ENCODE measurements around the gene PRKCG.

Gene PRKCG

DNA sequence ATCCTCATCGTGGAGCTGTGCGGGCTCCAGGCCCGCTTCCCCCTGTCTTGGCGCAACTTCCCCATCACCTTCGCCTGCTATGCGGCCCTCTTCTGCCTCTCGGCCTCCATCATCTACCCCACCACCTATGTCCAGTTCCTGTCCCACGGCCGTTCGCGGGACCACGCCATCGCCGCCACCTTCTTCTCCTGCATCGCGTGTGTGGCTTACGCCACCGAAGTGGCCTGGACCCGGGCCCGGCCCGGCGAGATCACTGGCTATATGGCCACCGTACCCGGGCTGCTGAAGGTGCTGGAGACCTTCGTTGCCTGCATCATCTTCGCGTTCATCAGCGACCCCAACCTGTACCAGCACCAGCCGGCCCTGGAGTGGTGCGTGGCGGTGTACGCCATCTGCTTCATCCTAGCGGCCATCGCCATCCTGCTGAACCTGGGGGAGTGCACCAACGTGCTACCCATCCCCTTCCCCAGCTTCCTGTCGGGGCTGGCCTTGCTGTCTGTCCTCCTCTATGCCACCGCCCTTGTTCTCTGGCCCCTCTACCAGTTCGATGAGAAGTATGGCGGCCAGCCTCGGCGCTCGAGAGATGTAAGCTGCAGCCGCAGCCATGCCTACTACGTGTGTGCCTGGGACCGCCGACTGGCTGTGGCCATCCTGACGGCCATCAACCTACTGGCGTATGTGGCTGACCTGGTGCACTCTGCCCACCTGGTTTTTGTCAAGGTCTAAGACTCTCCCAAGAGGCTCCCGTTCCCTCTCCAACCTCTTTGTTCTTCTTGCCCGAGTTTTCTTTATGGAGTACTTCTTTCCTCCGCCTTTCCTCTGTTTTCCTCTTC, 8.0 kb upstream of the PRKCG start:
- DNase-seq = no peak

DNA sequence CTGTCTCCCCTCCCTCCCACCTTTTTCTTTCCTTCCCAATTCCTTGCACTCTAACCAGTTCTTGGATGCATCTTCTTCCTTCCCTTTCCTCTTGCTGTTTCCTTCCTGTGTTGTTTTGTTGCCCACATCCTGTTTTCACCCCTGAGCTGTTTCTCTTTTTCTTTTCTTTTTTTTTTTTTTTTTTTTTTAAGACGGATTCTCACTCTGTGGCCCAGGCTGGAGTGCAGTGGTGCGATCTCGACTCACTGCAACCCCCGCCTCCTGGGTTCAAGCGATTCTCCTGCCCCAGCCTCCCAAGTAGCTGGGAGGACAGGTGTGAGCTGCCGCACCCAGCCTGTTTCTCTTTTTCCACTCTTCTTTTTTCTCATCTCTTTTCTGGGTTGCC, 7.4 kb upstream of the PRKCG start:
- no peak for DNase-seq

DNA sequence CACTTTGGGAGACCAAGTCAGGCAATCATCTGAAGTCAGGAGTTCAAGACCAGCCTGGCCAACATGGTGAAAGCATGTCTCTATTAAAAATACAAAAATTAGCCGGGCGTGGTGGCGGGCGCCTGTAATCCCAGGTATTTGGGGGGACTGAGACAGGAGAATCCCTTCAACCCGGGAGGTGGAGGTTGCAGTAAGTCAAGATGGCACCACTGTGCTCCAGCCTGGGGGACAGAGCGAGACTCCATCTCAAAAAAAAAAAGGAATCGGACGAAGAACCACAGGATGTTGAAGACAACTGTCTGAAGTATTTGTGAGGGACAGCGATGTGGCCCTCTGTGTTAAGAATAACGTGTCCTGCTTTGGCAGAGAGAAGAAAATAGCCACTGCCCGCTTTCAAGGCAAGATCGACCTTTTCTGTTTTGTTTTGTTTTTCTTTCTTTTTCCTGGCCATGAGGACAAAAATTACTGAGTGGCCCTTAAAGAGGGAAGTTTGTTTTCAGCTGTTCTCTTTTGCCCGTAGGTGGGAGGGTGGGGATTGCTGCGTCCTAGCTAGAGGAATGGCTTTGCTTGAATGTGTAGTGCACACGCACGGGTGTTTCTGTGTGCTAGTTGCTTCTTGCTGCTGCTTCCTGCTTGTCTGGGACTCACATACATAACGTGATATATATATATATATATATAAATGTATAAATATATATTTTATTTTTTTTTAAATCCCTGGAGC, 6.2 kb upstream of the PRKCG start:
- DNase-seq = no peak

DNA sequence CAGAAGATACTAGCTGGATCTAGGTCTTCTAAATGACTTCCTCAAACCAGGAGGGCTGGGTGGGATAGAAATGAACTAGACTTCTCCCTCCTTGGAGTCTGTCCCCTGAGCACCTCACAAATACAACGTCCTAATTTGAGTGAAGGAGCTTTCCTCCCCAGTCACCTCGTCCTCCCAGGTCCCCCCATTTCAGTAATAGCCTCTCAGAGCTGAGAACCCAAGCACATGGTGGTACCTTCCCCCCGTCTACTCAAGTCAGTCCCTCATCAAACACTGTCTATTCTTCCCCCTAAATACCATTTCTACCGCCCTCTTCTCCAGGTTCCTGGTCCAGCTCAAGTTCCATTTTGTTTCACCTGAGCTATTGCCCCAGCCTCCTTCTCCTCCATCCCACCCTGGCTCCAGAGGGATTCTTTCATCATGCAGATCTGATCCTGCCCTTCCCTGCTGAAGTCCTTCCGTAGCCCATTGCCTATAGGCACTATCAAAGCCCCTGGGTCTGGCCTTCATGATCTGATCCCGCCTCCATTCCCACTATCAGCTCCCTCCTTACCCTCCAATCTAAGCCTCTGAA, 5.3 kb upstream of the PRKCG start:
- DNase-seq = no peak

DNA sequence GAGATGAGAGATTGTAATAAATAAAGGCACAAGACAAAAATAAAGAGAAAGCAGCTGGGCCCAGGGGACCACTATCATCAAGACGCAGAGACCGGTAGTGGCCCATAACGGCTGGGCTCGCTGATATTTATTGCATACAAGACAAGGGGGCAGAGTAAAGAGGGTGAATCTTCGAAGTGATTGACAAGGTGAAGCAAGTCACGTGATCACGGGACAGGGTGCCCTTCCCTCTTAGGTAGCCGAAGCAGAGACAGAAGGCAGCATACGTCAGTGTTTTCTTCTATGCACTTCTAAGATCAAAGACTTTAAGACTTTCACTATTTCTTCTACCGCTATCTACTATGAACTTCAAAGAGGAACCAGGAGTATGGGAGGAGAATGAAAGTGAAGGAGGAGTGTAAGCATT, 4.6 kb upstream of the PRKCG start:
- DNase-seq = no peak

DNA sequence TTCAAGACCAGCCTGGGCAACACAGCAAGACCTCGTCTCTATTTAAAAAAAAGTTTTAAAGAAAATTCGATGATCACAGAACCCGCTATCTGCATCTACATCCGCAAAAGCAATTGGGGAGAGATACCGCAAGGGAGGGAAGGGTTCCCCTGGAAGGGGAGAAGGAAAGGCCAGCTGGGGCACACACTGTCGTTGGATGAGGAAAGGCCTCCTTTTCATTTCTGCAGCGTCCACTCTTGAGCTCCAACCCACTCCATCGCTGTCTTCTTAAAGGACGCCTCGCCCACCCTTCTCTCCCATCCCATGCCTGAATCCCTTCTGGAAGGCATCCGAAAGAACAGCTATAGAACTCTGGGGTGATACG, 3.2 kb upstream of the PRKCG start:
- no peak for DNase-seq

DNA sequence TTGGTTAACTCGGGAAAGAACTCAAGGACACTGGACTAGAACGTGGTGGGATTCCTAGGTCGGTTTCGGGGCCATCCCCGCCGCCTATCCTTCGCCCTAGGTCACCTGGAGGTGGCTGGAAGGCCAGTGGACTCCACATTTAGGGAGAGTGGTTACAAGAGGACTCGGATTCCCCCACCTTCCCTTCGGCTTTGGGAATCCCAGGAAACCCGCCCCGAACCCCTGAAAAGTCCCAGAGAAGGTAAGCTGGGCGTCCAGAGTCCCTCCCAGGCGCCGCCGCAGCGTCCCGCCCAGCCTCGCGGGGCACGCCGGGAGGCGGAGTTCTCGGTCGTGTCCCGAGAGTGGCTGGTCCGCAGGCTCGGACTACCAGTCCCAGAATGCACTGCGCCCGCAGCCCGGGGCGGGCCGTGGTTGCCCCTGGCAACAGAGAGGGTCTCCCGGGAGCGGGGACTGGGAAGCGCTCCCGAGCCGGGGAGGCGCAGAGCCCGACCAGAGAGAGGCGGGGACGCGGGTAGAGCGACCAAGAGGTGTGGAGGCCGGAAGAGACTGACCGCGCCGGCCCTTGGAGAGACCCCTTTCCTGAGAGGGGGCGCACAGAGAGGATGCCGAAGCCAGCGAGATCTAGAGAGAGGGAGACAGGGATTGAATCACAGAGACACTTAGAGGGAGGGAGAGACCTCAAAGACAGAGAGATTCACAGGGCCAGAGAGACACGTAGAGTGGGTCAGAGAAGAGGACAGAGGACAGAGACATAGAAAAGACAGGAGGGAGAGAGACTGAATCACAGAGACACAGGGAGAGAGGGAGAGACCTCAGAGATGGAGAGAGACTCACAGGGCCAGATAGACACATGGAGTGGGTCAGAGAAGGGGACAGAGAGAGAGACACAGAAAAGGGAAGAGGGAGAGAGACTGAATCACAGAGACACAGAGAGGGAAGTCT, 2.6 kb upstream of the PRKCG start:
- peak; percentile 95 for DNase-seq

DNA sequence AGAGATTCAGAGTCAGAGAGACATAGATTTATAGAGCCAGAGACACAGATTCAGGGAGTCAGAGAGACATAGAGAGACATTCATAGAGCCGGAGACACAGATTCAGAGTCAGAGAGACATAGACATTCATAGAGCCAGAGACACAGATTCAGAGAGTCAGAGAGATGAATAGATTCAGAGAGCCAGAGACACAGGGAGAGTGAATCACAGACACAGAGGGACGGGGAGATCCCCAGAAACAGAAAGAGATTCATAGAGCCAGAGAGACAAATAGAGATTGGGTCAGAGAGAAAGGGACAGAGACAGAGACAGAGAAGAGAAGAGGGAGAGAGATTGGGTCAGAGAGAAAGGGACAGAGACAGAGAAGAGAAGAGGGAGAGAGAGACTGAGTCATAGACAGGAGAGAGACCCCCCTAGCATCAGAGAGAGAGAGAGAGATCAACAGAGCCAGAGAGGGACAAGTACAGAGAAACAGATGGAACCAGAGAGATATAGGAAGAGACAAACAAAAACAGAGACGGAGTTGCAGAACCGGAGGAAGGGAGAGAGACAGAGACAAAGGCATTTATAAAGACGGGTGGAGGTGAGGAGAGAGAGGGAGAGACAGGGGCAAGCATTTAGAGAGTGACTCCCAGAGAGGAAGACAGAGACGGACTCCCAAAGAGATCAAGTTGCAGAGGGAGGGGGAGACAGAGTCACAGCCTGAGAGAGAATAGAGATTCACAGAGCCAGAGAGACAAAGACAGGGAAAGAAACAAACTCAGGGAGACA, 1.1 kb upstream of the PRKCG start:
- DNase-seq = no peak

DNA sequence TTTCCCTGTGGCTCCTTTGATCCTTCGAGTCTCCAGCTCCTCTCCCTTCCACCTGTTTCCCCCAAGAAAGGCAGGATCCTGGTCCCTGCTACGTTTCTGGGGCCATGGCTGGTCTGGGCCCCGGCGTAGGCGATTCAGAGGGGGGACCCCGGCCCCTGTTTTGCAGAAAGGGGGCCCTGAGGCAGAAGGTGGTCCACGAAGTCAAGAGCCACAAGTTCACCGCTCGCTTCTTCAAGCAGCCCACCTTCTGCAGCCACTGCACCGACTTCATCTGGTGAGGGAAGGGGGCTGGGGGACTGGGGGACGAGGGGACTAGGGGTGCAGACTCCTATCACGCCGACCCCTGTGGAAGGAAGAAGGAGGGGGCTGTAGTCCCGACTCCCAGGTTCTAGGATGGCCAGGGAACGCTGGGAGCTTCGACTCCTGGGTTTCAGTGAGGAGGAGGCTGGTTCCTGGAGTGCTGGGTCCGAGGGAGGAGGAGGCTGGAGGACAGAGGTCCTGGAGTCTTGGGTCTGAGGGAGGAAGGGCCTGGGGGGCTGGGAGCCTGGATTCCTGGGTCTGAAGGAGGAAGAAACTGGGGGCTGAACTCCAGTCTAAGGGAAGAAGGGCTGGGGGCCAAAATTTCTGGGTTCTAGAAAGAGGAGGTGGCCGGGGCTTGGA, 524 bp downstream of the PRKCG start:
- DNase-seq = no peak

DNA sequence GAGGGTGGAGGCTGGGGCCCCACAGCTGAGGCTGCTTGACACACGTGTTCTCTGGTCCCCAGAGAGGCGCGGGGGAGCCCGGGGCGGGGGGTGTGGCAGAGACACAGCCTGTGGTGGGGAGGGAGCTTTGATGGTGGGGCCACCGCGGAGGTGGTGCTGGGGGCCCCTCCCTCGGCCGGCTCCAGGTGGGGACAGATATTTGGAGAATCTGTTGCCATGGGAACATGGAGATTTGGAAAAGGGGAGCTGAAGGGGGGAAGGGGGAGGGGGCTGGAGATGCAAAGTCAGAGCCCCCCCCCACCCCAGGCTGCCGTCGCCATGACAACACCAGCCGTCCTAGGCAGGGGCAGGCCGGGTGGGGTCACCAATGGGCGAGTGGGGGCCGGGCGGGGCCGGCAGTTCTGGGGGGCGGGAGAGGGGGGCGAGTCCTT, 1.2 kb downstream of the PRKCG start:
- DNase-seq = no peak

DNA sequence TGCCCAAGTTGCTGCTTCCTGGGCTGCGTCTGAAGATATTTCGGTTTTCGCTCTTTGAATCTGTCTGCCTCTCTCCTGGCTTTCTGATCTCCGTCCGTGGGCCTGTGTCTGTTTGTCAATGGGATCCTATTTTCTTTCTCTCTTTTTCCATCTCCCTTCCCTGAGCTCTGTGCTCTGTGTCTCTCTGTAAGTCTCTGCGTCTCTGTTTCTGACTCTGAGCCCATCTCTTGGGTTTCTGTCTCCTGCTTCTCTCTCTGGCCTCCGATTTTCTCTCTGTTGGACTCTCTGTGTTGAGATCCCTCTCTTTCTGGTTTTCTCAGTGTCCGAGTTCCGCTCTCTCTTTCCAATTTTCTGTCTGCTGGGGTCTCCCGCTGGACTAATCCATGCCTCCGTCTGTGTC, 1.7 kb downstream of the PRKCG start:
- no peak for DNase-seq

DNA sequence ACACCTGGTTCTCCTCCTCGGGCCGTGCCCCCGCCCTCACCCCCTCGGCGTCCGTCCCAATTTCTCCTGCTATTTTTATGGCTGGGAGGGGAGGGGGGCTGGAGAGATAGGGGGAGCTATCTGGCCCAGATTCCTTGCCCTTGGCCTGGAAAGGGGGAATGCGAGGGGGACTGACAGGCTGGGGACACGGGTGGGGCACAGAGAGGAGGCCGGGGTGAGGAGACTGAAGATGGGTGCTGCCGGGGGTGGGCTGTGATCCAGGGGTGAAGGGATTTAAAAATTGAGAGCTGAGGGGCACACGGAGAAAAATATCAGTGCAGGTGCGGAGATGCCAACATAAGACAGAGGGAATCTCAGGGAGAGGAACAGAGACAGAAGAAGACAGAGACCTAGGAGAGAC, 2.3 kb downstream of the PRKCG start:
- DNase-seq = no peak

DNA sequence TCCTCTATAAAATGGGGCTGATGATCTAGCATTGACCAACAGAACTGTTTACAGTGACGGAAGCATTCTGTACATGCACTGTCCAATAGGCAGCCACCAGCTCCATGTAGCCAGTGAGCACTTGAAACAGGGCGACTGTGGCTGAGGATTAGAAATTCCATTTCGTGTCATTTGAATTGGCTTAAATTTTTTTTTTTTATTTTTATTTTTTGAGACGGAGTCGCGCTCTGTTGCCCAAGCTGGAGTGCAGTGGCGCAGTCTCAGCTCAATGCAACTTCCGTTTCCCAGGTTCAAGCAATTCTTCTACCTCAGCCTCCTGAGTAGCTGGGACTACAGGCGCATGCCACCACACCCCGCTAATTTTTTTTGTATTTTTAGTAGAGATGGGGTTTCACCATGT, 3.0 kb downstream of the PRKCG start:
- DNase-seq = no peak

DNA sequence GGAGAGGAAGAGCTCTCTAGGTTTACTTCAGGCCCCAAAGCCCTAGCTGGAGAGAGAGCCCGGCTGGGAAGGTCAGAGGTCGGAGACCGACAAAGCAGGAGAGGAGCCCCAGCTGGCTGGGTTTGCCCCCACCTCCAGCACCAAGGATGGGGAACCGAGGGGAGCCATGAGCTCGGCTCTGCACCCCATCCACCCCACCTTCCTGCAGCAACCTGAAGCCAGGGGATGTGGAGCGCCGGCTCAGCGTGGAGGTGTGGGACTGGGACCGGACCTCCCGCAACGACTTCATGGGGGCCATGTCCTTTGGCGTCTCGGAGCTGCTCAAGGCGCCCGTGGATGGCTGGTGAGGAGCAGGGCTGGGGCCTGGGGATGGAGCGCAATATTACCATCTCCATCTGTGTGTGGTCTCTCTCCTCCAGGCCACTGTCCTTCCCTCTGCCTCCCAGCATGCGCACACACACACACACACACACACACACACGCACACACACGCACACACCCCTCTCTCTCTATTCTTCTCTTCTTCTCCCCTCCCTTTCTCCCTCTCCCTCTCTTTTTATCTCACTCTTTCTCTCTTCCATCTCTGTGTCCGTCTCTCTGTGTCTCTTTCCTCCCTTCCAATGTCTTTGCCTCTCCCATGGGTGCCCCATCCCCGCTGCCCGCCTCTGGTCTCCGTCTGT, 10.4 kb downstream of the PRKCG start:
- DNase-seq = no peak

DNA sequence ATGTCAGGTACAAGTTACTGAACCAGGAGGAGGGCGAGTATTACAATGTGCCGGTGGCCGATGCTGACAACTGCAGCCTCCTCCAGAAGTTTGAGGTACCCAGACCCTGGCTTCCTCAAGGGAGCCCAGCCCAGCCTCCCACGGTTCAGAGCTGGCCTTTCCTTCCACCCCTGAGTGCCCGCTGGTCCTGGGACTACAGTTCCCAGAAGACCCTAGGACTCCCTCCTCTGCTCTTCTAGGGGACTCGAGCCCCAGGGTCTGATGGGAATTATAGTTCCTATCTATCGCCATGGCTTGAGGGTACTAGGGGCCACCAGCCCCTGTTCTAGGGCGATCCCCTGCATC, 11.0 kb downstream of the PRKCG start:
- DNase-seq = no peak

DNA sequence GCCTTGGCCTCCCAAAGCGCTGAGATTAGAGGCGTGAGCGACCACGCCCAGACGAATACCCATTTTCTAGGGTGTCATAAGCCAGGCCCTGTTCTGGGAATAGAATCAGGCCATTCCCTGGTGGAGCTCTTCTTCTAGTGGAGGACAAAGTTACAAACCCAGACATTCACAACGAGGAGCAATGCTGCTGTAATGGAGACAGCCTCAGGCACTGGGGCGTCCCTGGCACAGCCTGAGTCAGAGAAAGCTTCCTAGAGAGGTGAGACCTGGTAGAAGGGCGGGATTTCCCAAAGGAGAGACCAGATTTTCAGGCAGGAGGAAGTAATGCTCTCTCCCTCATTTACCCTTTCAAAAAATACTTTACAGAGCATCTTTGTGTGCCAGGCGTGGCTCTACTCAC, 12.7 kb downstream of the PRKCG start:
- no peak for DNase-seq

DNA sequence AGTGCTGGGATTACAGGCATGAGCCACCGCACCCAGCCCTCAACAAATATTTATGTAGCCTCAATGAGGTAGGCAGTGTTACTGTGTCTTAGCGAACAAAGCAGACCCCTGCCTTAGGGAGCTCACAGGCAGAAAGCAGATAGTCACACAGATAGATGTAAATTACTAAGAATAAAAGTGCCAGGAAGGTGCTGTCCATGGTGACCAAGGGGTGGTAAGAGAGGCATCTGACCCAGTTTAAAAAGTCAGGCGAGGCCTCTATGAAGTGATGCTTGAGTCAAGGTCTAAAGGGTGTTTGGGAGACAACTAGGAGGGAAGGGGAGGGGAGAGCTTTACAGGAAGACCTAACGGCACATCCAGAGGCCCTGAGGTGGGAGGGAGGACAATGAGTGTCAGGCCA, 14.7 kb downstream of the PRKCG start:
- no peak for DNase-seq

DNA sequence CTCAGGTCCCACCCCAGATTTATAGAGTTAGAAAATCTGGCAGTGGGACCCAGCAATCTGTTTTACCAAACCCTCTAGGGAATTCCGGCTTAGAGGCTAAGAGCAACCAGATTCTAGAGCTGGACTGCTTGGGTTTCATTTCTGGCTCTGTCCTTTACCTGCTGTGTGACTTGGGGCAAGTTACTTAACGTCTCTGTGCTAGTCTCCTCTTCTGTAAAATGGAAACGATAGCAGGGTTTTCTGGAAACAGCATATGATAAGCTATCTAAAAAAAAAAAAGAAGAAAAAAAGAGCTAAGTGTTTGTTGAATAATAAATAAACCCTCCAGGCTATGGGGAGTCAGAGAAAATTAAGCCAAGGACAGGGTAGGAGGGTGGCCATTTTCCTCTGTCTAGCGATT, 15.5 kb downstream of the PRKCG start:
- no peak for DNase-seq

DNA sequence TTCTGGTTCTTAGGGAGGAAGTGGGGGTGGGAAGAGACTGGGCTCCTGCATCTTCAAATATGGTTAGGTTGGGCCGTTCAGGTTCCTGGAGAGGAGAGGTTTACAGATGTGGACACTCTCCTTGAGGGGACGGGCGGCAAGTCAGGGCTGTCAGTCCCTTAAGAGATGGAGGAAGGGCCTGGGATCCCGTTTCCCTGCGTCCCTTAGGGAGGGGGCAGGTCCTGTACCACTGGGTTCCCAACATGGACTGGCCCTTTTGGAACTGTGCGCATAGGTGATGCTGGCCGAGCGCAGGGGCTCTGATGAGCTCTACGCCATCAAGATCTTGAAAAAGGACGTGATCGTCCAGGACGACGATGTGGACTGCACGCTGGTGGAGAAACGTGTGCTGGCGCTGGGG, 16.2 kb downstream of the PRKCG start:
- DNase-seq = no peak

DNA sequence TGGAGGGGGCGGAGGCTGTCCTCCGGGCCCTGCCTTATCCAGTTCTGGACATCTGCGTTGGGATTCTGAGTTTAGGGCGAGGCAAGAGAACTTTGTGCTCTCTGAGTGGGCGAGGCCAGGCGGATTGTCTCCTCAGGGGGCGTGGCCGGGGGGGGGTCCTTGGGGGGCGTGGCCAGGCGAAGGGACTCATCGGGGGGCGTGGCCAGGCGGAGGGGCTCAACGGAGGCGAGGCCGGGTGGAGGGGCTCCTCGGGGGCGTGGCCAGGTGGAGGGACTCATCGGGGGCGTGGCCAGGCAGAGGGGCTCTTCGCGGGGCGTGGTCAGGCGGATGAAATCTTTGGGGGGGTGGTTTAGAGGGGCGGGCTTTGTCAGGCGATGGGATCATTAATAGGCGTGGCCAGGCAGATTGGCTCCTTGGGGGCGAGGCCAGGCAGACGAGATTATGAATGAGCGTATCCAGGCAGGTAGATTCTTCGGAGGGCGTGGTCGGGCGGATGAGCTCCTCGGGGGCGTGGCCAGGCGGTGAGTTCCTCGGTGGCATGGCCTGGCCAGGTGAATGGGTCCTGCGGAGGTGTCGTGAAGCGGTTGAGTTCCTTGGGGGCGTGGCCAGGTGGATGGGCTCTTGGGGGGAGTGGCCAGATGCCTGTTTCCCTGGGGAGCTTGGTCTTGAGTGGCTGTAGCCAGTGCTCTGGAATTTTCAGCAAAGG, 16.8 kb downstream of the PRKCG start:
- no peak for DNase-seq

Data from T1000 (cell line).